Keratinocyte (primary cell): ENCODE measurements around the gene CDH9. TPM values are rescaled to one million over a fixed set of nuclear protein-coding genes. Genes with fewer than 3 reads are reported as not detected.

Source experiments
- DNase-seq: peaks from one replicate; pipeline ENCODE4 v3.0.0-alpha.2; 2011; ENCODE audit warnings: low read depth, missing footprints, low spot score
- FAIRE-seq: peaks from 2 replicates; lab custom pipeline; 2011; peaks lifted over from hg19 to GRCh38; lab: Jason Lieb, UNC
- H2AFZ ChIP-seq: 2 replicates; pipeline ENCODE4 v1.6.0; 2012; ENCODE audit warnings: low read length, control low read depth, inconsistent platforms; ENCODE audit not compliant: control insufficient read depth
- H3K27ac ChIP-seq: 2 replicates; pipeline ENCODE4 v1.5.1; 2011; ENCODE audit warnings: low read length; ENCODE audit not compliant: control insufficient read depth, insufficient read depth
- H3K27me3 ChIP-seq: 3 replicates; pipeline ENCODE4 v1.6.0; 2011; ENCODE audit warnings: low read length; ENCODE audit not compliant: control insufficient read depth, insufficient read depth; ENCODE audit errors: extremely low read depth
- H3K36me3 ChIP-seq, 2 experiments: 2 replicates in 1 of 2; 3 replicates in 1 of 2; pipeline ENCODE4 v1.5.1; 2011; ENCODE audit warnings: low read length in 2 of 2, mild to moderate bottlenecking in 1 of 2; ENCODE audit not compliant: control insufficient read depth in 2 of 2, insufficient read depth in 2 of 2; ENCODE audit errors: extremely low read depth in 1 of 2
- H3K4me1 ChIP-seq: 3 replicates; pipeline ENCODE4 v1.5.1; 2011; ENCODE audit warnings: low read length; ENCODE audit not compliant: control insufficient read depth, insufficient read depth; ENCODE audit errors: extremely low read depth
- H3K4me2 ChIP-seq: 3 replicates; pipeline ENCODE4 v1.6.0; 2011; ENCODE audit warnings: low read depth, low read length; ENCODE audit not compliant: control insufficient read depth, insufficient read depth; ENCODE audit errors: extremely low read depth
- H3K4me3 ChIP-seq, 3 experiments: fragments of 200-600 bp in 1 of 3; sonication (generic) in 1 of 3; 2 replicates in 2 of 3; 3 replicates in 1 of 3; pipeline ENCODE4 v1.5.1; 2011 to 2016; ENCODE audit warnings: low read length in 3 of 3, mild to moderate bottlenecking in 3 of 3, control low read depth in 2 of 3, inconsistent platforms in 1 of 3, low read depth in 1 of 3, mixed read lengths in 1 of 3, mixed run types in 1 of 3, moderate library complexity in 1 of 3; ENCODE audit not compliant: control insufficient read depth in 2 of 3, insufficient read depth in 2 of 3; ENCODE audit errors: extremely low read depth in 1 of 3
- H3K79me2 ChIP-seq: 2 replicates; pipeline ENCODE4 v1.6.0; 2012; ENCODE audit warnings: low read length; ENCODE audit not compliant: control insufficient read depth, insufficient read depth
- H3K9ac ChIP-seq: 3 replicates; pipeline ENCODE4 v1.6.0; 2011; ENCODE audit warnings: low read length; ENCODE audit not compliant: control insufficient read depth, insufficient read depth; ENCODE audit errors: extremely low read depth
- H3K9me1 ChIP-seq: 3 replicates; pipeline ENCODE4 v1.6.0; 2011; ENCODE audit warnings: low read length; ENCODE audit not compliant: control insufficient read depth, insufficient read depth; ENCODE audit errors: extremely low read depth
- H3K9me3 ChIP-seq: 2 replicates; pipeline ENCODE4 v1.5.1; 2012; ENCODE audit warnings: low read depth, low read length; ENCODE audit not compliant: control insufficient read depth
- H4K20me1 ChIP-seq: 3 replicates; pipeline ENCODE4 v1.6.0; 2011; ENCODE audit warnings: low read length; ENCODE audit not compliant: control insufficient read depth, insufficient read depth; ENCODE audit errors: extremely low read depth
- EZH2 ChIP-seq: IDR thresholded peaks from one replicate; pipeline ENCODE4 v1.6.1; 2012; ENCODE audit warnings: inconsistent platforms, mild to moderate bottlenecking, low read length, moderate library complexity
- dilution Hi-C: fragments of 300-500 bp; cut with MboI; formaldehyde crosslinking; loops from one replicate; pipeline ENCODE4 v1.7.0; 2020; ENCODE audit warnings: low sequenced_read_pairs; ENCODE audit not compliant: extremely low pct_ligation_motif_present
- polyA plus RNA-seq, 5 experiments: library from polyadenylated mRNA; depleted of rRNA in 3 of 5; stranded (reverse) in 3 of 5; stranded (forward) in 1 of 5; unstranded in 1 of 5; fragments of >200 nt; gene quantifications; 1 replicate in 1 of 5; 2 replicates in 3 of 5; 3 replicates in 1 of 5; pipeline versions ENCODE4 v1.2.1 to v1.2.3, GENCODE V29; 2011 to 2012; ENCODE audit warnings: missing spikeins in 2 of 5, low read depth in 1 of 5, low replicate concordance in 1 of 5
- TF ChIP-seq, protein P1 (sequence below), 3 experiments: IDR thresholded peaks in 1 of 3; conservative IDR thresholded peaks in 1 of 3; optimal IDR thresholded peaks in 1 of 3; 2 replicates in 2 of 3; 3 replicates in 1 of 3; pipeline versions ENCODE3 to v1.5.1; 2011; ENCODE audit warnings: low read length in 3 of 3, mild to moderate bottlenecking in 3 of 3, moderate library complexity in 2 of 3, control low read depth in 1 of 3, inconsistent platforms in 1 of 3; ENCODE audit not compliant: insufficient read depth in 2 of 3; ENCODE audit errors: extremely low read depth in 1 of 3

The CDH9 gene
- polyA plus RNA-seq, 1 donor (not counting 4 experiments of a cell fraction or from before 2014, with no cell fraction given), result not detected

DNA sequence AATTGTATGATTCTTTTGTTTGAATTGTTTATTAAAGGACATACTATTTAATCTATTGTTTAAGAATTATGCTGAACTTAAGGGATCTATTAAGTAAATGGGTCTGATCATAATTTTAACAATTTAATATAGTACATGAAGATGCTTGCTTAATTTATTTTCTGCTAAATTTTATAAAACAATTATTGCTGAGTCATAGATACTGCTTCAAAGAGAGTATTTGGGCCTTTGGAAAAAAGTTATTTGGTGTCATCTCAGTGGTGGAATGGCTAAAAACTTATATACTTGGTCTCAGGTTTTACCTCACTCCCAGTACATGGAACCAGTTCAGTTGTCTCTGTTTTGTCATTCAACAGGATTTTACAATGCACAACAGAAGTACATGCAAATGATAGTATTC, 145.3 kb downstream of the CDH9 start:
- H3K9ac ChIP-seq, result no peak overlapping the region
- H3K4me2 ChIP-seq, result no peak overlapping the region
- H3K9me3 ChIP-seq, result no peaks in the 10 kb centered on the region
- no peaks in the 10 kb centered on the region for H3K36me3 ChIP-seq
- H3K79me2 ChIP-seq, result no peaks in the 10 kb centered on the region
- no peak overlapping the region for H3K27ac ChIP-seq
- no peak overlapping the region for H3K4me3 ChIP-seq
- TF ChIP-seq EZH2, result no peak
- TF ChIP-seq, protein P1, sequence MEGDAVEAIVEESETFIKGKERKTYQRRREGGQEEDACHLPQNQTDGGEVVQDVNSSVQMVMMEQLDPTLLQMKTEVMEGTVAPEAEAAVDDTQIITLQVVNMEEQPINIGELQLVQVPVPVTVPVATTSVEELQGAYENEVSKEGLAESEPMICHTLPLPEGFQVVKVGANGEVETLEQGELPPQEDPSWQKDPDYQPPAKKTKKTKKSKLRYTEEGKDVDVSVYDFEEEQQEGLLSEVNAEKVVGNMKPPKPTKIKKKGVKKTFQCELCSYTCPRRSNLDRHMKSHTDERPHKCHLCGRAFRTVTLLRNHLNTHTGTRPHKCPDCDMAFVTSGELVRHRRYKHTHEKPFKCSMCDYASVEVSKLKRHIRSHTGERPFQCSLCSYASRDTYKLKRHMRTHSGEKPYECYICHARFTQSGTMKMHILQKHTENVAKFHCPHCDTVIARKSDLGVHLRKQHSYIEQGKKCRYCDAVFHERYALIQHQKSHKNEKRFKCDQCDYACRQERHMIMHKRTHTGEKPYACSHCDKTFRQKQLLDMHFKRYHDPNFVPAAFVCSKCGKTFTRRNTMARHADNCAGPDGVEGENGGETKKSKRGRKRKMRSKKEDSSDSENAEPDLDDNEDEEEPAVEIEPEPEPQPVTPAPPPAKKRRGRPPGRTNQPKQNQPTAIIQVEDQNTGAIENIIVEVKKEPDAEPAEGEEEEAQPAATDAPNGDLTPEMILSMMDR (optimal IDR thresholded peaks at IDR 0.05 in 1 of 3, IDR thresholded peaks at IDR 0.05 in 1 of 3, conservative IDR thresholded peaks at IDR 0.05 in 1 of 3; ENCODE audit: extremely low read depth in 1 of 3, insufficient read depth in 2 of 3, low read length in 3 of 3), result no peak
- no peak for FAIRE-seq
- dilution Hi-C loops, result no loop called here
- H4K20me1 ChIP-seq, result no peaks in the 10 kb centered on the region
- no peaks in the 10 kb centered on the region for H3K27me3 ChIP-seq
- no peak for DNase-seq
- no peaks in the 10 kb centered on the region for H3K4me1 ChIP-seq
- H2AFZ ChIP-seq, result no peak overlapping the region
- no peaks in the 10 kb centered on the region for H3K9me1 ChIP-seq

DNA sequence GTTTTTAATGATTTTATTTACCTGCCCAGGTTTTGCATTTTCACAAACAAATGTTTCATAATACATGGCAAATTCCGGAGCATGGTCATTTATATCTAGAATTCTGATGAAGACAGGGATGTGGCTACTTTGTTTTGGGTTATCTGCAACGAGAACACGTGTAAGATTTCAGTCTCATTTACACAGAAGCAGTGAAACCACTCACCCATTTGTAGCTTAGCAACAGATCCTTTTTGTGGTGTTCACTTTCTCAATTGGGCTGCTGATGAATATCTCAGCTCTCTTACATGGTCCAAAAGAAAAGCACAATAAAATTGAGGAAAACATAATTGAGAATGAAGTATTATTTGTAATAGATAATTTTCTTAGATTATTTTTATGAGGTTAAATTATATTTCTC, 148.6 kb downstream of the CDH9 start:
- no peaks in the 10 kb centered on the region for H3K27me3 ChIP-seq
- H2AFZ ChIP-seq, result no peak overlapping the region
- H3K4me1 ChIP-seq, result no peaks in the 10 kb centered on the region
- H3K9me3 ChIP-seq, result no peaks in the 10 kb centered on the region
- no peaks in the 10 kb centered on the region for H3K79me2 ChIP-seq
- H3K9ac ChIP-seq, result no peak overlapping the region
- FAIRE-seq (no peak), DNase-seq (no peak)
- no peak overlapping the region for H3K4me3 ChIP-seq
- dilution Hi-C loops, result no loop called here
- H4K20me1 ChIP-seq, result no peaks in the 10 kb centered on the region
- no peak for TF ChIP-seq EZH2
- TF ChIP-seq, protein P1 (optimal IDR thresholded peaks at IDR 0.05 in 1 of 3, IDR thresholded peaks at IDR 0.05 in 1 of 3, conservative IDR thresholded peaks at IDR 0.05 in 1 of 3; ENCODE audit: extremely low read depth in 1 of 3, insufficient read depth in 2 of 3, low read length in 3 of 3), result no peak
- no peaks in the 10 kb centered on the region for H3K9me1 ChIP-seq
- no peak overlapping the region for H3K27ac ChIP-seq
- H3K36me3 ChIP-seq, result no peaks in the 10 kb centered on the region
- no peak overlapping the region for H3K4me2 ChIP-seq
